ENCODE data around the gene TP53I11.

DNA sequence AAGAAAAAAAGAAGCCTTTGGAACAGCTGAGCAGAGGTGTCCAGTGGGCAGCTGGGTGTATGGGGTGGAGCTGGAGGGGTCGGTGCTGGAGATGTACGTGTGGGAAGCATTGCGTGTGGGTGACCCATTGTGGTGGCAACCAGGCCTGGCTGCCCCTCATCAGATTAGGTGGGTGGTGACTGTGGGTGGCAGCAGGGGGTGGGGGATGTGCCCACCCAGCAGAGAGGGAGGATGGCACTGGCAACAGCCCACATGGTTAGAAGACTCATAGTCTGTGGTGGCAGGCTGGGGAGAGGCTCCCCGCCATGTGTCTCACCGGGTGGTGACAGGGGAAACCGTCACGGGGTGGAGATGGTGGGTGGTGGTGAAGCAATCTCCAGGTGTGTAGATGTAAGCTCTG lies 27.6 kb downstream of the TP53I11 start:
- TF ChIP-seq, protein P1, sequence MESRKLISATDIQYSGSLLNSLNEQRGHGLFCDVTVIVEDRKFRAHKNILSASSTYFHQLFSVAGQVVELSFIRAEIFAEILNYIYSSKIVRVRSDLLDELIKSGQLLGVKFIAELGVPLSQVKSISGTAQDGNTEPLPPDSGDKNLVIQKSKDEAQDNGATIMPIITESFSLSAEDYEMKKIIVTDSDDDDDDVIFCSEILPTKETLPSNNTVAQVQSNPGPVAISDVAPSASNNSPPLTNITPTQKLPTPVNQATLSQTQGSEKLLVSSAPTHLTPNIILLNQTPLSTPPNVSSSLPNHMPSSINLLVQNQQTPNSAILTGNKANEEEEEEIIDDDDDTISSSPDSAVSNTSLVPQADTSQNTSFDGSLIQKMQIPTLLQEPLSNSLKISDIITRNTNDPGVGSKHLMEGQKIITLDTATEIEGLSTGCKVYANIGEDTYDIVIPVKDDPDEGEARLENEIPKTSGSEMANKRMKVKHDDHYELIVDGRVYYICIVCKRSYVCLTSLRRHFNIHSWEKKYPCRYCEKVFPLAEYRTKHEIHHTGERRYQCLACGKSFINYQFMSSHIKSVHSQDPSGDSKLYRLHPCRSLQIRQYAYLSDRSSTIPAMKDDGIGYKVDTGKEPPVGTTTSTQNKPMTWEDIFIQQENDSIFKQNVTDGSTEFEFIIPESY (CRISPR knock-in tag; IDR thresholded peaks at IDR 0.05) = no peak
- TF ChIP-seq ZNF239 (CRISPR knock-in tag; IDR thresholded peaks at IDR 0.05) = no peak
- TF ChIP-seq TAF1 (IDR thresholded peaks at IDR 0.05; ENCODE audit: control insufficient read depth, extremely low read depth, insufficient read depth, low read length, severe bottlenecking) = no peak
- no peak for TF ChIP-seq ZNF12 (CRISPR knock-in tag; IDR thresholded peaks at IDR 0.05)
- TF ChIP-seq MXI1 (IDR thresholded peaks at IDR 0.05; ENCODE audit: low read depth, low read length) = no peak
- TF ChIP-seq, protein P2, sequence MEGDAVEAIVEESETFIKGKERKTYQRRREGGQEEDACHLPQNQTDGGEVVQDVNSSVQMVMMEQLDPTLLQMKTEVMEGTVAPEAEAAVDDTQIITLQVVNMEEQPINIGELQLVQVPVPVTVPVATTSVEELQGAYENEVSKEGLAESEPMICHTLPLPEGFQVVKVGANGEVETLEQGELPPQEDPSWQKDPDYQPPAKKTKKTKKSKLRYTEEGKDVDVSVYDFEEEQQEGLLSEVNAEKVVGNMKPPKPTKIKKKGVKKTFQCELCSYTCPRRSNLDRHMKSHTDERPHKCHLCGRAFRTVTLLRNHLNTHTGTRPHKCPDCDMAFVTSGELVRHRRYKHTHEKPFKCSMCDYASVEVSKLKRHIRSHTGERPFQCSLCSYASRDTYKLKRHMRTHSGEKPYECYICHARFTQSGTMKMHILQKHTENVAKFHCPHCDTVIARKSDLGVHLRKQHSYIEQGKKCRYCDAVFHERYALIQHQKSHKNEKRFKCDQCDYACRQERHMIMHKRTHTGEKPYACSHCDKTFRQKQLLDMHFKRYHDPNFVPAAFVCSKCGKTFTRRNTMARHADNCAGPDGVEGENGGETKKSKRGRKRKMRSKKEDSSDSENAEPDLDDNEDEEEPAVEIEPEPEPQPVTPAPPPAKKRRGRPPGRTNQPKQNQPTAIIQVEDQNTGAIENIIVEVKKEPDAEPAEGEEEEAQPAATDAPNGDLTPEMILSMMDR (IDR thresholded peaks at IDR 0.05 in 2 of 3, conservative IDR thresholded peaks at IDR 0.05 in 1 of 3; ENCODE audit: insufficient read depth in 2 of 3, low read depth in 1 of 3, low read length in 3 of 3) = no peak
- TF ChIP-seq, protein P3, sequence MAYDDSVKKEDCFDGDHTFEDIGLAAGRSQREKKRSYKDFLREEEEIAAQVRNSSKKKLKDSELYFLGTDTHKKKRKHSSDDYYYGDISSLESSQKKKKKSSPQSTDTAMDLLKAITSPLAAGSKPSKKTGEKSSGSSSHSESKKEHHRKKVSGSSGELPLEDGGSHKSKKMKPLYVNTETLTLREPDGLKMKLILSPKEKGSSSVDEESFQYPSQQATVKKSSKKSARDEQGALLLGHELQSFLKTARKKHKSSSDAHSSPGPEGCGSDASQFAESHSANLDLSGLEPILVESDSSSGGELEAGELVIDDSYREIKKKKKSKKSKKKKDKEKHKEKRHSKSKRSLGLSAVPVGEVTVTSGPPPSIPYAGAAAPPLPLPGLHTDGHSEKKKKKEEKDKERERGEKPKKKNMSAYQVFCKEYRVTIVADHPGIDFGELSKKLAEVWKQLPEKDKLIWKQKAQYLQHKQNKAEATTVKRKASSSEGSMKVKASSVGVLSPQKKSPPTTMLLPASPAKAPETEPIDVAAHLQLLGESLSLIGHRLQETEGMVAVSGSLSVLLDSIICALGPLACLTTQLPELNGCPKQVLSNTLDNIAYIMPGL (CRISPR knock-in tag; IDR thresholded peaks at IDR 0.05) = no peak
- TF ChIP-seq, protein P4, sequence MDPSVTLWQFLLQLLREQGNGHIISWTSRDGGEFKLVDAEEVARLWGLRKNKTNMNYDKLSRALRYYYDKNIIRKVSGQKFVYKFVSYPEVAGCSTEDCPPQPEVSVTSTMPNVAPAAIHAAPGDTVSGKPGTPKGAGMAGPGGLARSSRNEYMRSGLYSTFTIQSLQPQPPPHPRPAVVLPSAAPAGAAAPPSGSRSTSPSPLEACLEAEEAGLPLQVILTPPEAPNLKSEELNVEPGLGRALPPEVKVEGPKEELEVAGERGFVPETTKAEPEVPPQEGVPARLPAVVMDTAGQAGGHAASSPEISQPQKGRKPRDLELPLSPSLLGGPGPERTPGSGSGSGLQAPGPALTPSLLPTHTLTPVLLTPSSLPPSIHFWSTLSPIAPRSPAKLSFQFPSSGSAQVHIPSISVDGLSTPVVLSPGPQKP (CRISPR knock-in tag; IDR thresholded peaks at IDR 0.05) = no peak
- no peak for TF ChIP-seq POLR2A (conservative IDR thresholded peaks at IDR 0.05)
- TF ChIP-seq, protein P5, sequence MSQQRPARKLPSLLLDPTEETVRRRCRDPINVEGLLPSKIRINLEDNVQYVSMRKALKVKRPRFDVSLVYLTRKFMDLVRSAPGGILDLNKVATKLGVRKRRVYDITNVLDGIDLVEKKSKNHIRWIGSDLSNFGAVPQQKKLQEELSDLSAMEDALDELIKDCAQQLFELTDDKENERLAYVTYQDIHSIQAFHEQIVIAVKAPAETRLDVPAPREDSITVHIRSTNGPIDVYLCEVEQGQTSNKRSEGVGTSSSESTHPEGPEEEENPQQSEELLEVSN (IDR thresholded peaks at IDR 0.05; ENCODE audit: borderline replicate concordance in 1 of 2, extremely low read depth in 1 of 2, insufficient read depth in 1 of 2, insufficient read length in 1 of 2, low read depth in 1 of 2, low read length in 1 of 2, poor library complexity in 1 of 2, severe bottlenecking in 1 of 2) = no peak
- TF ChIP-seq ZNF764 (CRISPR knock-in tag; IDR thresholded peaks at IDR 0.05; ENCODE audit: low read depth) = no peak

Data from K562 (cell line).